HepG2 (cell line): ENCODE results near the gene KSR1.

Source experiments
- HNRNPK ChIP-seq: fragments of 200-400 bp; formaldehyde crosslinking; IDR thresholded peaks from 2 replicates; pipeline ENCODE4 v1.6.1; 2018; ENCODE audit warnings: low read length, low read depth, moderate library complexity, mild to moderate bottlenecking; ENCODE audit not compliant: poor library complexity, severe bottlenecking
- TF ChIP-seq, protein P1 (sequence below): sonication (generic); formaldehyde crosslinking; IDR thresholded peaks from 2 replicates; pipeline ENCODE4 v1.8.0; 2022; ENCODE audit warnings: missing genetic modification reagents, mild to moderate bottlenecking, borderline replicate concordance
- TF ChIP-seq, protein P2 (sequence below): sonication (generic); formaldehyde crosslinking; IDR thresholded peaks from 2 replicates; pipeline ENCODE4 v1.5.0; 2020; ENCODE audit warnings: mild to moderate bottlenecking, missing genetic modification reagents, moderate library complexity

DNA sequence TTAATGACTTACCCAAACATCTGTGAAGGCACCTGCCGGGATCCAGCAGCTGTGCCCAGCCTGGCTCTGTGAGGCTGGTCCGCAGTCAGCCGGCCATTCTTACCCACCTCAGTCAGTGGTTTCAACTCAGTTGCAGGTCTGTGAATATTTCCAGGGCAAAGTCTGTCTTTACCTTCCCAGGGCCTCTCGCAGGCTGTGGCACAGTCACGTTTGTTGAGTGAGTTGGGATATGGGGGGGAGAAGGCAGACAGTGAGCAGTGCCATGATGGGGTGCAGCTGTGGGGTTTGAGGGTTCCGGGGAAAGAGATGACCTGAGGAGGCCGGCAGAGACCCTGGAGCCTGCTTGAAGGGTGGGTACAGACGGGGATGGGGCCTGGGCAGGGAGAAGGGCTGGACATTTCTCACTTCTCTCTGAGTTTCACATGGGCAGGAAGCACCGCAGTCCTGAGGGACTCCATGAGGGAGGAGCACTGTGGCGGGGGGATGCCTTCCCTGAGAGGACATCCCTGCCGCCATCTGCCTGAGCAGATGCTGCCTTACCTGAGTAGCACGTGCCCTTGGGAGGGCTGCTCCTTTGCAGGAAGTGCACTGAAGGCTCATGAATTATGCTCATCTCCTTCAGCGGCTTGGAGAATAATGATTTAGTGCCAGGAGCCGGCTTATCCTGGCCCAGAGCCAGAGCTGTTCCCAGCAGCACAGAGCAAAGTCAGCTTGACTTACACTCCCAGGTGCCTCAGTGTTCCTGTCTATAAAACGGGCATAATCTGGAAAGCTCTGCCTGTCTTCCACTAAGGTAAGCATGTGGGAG is 48.1 kb downstream of the KSR1 start:
- TF ChIP-seq, protein P1, sequence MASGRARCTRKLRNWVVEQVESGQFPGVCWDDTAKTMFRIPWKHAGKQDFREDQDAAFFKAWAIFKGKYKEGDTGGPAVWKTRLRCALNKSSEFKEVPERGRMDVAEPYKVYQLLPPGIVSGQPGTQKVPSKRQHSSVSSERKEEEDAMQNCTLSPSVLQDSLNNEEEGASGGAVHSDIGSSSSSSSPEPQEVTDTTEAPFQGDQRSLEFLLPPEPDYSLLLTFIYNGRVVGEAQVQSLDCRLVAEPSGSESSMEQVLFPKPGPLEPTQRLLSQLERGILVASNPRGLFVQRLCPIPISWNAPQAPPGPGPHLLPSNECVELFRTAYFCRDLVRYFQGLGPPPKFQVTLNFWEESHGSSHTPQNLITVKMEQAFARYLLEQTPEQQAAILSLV (CRISPR knock-in tag) = no peak; the same call in 1 of the 2 replicates
- TF ChIP-seq, protein P2, sequence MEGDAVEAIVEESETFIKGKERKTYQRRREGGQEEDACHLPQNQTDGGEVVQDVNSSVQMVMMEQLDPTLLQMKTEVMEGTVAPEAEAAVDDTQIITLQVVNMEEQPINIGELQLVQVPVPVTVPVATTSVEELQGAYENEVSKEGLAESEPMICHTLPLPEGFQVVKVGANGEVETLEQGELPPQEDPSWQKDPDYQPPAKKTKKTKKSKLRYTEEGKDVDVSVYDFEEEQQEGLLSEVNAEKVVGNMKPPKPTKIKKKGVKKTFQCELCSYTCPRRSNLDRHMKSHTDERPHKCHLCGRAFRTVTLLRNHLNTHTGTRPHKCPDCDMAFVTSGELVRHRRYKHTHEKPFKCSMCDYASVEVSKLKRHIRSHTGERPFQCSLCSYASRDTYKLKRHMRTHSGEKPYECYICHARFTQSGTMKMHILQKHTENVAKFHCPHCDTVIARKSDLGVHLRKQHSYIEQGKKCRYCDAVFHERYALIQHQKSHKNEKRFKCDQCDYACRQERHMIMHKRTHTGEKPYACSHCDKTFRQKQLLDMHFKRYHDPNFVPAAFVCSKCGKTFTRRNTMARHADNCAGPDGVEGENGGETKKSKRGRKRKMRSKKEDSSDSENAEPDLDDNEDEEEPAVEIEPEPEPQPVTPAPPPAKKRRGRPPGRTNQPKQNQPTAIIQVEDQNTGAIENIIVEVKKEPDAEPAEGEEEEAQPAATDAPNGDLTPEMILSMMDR (CRISPR knock-in tag) = no peak
- no peak for TF ChIP-seq HNRNPK
